AG09309 (cell line): ENCODE data around the gene CPVL.

Experiments used
- DNase-seq: peaks from one replicate; pipeline ENCODE4 v3.0.0-alpha.2; 2010; ENCODE audit warnings: low read depth
- H3K4me3 ChIP-seq: 2 replicates; pipeline ENCODE4 v1.5.1; 2011; ENCODE audit warnings: mild to moderate bottlenecking, low read depth, low read length, moderate library complexity; ENCODE audit not compliant: control insufficient read depth
- CTCF ChIP-seq: IDR thresholded peaks from 2 replicates; pipeline ENCODE4 v1.5.1; 2011; ENCODE audit warnings: mild to moderate bottlenecking, low read depth, low read length, inconsistent platforms; ENCODE audit not compliant: insufficient read depth, control insufficient read depth; ENCODE audit errors: missing control alignments

The CPVL gene

GRCh38 chr7:29126804-29127203 is 19.5 kb downstream of the CPVL start:
- no peak for TF ChIP-seq CTCF
- no peak overlapping the region for H3K4me3 ChIP-seq
- no peak for DNase-seq

DNA sequence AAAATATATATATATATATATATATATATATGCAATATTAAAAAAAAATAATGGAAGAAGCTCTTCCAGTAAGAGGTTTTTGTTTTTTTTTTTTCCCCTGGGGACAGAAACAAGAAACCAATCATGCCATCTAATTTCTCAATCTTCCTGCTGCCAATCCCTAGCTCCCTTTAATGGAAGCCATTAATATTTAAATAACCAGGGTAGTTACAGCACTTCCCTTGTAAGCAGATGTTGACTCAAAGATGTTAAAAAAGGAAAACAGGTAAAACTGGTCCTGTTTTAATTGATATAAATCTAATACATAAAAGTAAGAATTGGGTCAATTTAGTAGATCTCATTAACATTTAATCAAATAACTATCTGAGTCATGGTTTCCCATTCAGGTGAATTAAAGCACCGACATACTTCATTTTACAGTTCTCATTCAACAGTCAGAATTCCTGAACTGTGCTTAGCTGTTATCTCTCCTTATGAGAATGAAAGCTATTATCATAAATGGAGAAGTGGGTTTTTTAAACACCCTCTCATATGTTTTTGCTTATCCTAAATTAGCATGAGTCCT is 22.6 kb downstream of the CPVL start:
- H3K4me3 ChIP-seq: no peak overlapping the region
- DNase-seq: no peak
- no peak for TF ChIP-seq CTCF

DNA sequence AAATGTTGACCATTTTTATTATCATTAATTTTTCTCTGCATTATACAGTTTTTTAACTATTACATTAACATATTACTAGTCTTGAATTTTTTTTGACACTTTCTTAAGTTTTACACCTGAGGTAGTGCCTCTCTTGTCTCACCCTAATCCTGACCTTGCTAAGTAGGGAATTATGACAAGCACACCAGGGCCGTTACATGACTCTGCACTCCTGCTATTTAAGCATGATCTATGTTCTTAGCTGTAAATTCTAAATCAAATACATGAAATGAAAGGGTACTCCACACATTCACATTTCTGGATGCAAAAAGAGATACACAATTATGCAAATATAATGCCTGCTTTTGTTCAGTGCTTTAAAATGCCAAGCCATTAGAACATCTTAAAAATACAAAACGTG is 23.6 kb downstream of the CPVL start:
- TF ChIP-seq CTCF: no peak
- DNase-seq: no peak
- H3K4me3 ChIP-seq: no peak overlapping the region

GRCh38 chr7:29122081-29122480 is 24.3 kb downstream of the CPVL start:
- TF ChIP-seq CTCF: no peak
- DNase-seq: no peak
- no peak overlapping the region for H3K4me3 ChIP-seq

DNA sequence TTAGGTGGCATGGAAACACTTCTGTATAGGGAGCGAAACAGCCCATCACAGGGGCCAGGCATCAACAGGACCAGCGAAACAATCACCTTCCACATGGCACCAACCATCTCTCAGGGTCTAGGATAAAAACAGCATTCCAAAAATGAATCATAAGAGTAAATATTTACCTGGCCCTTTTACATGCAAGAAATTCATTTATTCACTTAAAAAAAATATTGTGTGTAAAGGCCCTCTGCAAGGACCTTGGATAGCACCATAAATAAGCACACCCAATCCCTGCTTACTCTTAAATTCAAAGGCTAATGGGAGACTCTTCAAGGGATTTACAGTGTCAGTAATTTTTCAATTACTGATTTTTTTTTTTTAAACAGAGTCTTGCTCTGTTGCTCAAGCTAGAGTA is 25.4 kb downstream of the CPVL start:
- no peak for TF ChIP-seq CTCF
- DNase-seq: no peak
- no peak overlapping the region for H3K4me3 ChIP-seq

GRCh38 chr7:29119538-29119937 is 26.8 kb downstream of the CPVL start:
- H3K4me3 ChIP-seq: no peak overlapping the region
- no peak for DNase-seq
- TF ChIP-seq CTCF: no peak
